ENCODE measurements around the gene DLG4.

DNA sequence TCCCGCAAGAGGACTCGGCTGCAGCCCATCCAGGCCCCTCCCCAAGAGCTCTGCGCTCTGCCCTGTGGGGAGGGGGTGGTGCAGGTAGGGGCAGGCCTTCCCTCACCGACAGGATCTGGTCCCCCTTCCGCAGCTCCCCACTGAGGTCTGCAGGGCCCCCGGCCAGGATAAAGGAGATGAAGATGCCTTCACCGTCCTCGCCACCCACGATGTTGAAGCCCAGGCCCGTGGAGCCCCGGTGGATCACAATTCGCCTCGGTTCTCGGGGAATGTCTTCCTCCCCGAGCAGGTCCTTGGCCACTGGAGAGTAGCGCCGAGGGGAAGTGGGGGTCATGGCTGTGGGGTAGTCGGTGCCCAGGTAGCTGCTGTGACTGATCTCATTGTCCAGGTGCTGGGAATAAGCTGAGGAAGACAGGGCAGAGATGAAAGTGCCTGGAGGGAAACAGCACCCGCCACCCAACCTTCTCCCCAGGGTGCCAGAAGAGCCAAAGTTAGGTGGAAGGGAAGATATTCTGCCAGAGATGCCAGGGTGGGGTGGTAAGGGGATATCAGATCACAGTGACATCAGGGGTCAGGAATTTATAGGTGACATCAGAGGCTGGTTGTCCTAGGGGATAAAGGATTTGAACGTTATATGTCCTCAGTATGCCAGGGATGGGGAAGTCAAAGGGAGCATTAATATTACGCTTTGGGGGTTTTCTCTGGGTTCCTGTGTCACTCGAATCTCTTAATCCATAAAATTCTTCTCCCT lies 22.8 kb downstream of the DLG4 start:
- TF ChIP-seq, protein P1, sequence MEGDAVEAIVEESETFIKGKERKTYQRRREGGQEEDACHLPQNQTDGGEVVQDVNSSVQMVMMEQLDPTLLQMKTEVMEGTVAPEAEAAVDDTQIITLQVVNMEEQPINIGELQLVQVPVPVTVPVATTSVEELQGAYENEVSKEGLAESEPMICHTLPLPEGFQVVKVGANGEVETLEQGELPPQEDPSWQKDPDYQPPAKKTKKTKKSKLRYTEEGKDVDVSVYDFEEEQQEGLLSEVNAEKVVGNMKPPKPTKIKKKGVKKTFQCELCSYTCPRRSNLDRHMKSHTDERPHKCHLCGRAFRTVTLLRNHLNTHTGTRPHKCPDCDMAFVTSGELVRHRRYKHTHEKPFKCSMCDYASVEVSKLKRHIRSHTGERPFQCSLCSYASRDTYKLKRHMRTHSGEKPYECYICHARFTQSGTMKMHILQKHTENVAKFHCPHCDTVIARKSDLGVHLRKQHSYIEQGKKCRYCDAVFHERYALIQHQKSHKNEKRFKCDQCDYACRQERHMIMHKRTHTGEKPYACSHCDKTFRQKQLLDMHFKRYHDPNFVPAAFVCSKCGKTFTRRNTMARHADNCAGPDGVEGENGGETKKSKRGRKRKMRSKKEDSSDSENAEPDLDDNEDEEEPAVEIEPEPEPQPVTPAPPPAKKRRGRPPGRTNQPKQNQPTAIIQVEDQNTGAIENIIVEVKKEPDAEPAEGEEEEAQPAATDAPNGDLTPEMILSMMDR (IDR thresholded peaks at IDR 0.05; ENCODE audit: insufficient read depth, low read depth, low read length) = no peak
- no peak for TF ChIP-seq EZH2 (IDR thresholded peaks at IDR 0.05; ENCODE audit: insufficient read depth, low read length)
